ENCODE results near the gene ITIH4.

DNA sequence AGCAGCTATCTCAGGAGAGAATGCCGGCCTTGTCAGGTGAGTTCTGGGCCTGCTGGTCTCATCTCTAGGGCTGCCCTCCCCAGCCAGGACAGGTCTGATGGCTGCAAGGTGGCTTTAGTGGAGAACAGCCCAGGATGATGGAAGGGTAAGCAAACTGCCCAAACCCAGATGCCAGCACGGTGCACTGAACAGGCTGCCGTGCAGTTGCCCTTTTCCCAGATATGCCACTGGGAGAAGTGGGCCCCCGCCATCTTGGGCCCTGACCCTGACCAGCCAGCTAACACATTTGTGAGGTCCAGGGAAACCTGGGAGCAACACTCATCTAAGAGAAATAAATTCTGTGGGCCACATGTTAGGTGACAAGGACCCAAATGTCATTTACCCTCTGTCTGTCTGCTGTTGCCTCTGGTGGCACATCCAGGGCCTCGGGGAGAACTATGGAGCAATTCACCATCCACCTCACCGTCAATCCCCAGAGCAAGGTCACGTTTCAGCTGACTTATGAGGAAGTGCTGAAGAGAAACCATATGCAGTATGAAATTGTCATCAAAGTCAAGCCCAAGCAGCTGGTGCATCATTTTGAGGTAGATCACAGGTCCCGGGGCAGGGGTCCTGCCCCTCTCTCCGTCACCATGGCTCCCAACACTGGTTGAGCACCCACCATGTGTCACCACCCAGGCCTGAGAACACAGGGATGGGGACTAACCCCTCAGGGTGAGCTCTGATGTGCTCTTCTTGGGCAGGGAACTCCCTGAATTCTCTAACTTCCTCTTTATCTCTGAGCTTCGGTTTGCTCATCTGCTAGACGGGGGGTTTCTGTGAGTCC is 51.2 kb downstream of the ITIH4 start:
- TF ChIP-seq POLR2A (IDR thresholded peaks at IDR 0.05): no peak
- TF ChIP-seq, protein P1, sequence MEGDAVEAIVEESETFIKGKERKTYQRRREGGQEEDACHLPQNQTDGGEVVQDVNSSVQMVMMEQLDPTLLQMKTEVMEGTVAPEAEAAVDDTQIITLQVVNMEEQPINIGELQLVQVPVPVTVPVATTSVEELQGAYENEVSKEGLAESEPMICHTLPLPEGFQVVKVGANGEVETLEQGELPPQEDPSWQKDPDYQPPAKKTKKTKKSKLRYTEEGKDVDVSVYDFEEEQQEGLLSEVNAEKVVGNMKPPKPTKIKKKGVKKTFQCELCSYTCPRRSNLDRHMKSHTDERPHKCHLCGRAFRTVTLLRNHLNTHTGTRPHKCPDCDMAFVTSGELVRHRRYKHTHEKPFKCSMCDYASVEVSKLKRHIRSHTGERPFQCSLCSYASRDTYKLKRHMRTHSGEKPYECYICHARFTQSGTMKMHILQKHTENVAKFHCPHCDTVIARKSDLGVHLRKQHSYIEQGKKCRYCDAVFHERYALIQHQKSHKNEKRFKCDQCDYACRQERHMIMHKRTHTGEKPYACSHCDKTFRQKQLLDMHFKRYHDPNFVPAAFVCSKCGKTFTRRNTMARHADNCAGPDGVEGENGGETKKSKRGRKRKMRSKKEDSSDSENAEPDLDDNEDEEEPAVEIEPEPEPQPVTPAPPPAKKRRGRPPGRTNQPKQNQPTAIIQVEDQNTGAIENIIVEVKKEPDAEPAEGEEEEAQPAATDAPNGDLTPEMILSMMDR (IDR thresholded peaks at IDR 0.05): no peak

All from heart left ventricle (tissue), 13 donors.